NCI-H2196 (cell line): ENCODE results near the gene TNPO3.

Source experiments
- DNase-seq: peaks from one replicate; lab custom pipeline; 2025; ENCODE audit not compliant: unreplicated experiment; lab: John Stamatoyannopoulos, UW

The TNPO3 gene

DNA sequence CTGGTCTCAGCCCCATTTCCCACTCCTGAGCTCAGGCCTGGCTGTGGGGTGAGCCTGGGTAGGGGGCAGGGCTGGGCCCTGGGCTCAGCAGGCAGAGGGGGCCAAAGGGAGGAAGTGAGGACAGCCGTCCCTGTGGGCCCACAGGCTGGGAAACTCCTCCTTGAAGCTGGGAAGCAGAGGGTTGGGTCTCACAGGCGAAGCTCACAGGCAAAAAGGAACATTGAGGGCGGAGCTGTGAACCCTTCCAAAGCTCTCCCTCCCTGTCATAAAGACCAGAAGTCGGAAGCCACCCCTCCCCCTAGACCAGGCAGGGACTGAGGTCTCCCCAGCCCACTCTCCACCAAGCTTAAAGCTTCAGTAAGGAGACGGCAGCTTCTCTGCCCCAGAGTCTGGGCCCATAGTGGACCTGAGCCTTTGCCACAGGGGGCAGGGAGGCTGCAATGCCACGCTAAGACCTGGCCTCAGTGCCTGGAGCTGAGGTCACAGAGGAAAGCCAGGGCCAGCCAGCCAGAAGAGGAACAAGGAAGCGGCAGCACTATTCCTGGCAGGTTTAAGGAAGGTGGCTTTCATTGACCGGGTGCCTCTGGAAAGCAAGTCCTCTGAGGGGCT, 143.4 kb downstream of the TNPO3 start:
- no peak for DNase-seq

- DNase-seq: no peak
These were observed 144.4 kb downstream of the TNPO3 start, which contains the start of gene KCP for GRCh38 chr7:128910569-128910945. Gene KCP (minus strand): TSS chr7:128910709. CDS start chr7:128910676, 33 bp downstream.

DNA sequence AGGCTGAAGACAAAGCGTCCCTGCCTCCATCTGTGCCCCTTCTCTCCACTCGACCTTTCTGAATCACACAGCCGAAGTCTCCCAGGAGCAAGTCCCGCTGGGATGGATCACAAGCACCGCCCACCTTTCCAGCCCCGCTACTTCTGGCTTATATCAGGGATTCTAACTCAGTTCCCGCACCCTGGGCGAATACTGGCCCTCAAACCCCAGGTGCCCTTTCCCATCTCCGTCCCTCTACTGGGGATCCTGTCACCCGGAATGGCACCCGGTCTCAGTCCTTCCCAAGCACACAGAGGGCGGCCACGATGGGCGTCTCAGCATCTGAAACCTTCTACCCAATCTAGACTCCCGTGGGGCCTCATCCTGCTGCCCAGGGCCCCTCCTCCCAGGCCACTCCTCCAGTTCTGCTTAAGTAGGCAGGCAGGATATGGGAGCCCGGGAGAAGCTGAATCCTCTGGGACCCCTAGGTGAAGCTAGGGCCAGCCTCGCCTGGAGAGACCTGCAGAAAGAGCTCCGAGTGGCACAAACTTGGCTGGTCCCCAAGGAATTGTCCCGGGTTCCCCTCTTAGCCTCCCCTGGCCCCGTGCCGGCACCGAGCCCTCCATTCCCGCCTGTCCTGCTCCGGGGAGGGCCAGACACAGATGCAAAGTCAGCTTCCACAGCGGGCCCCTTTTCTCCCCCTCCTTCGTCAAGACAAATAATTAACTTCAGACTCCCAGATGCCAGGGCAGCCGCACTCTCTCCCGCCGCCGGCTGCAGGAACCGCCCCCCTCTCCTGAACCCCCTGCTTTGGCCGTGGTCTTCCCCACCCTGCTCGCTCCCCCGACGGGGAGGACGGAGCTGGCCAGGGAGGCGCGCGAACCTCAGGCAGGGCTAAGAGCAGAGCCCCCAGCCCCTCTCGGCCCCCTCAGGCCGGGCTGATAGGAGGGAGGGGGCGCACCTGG, 145.0 kb downstream of the TNPO3 start:
- DNase-seq: no peak

- DNase-seq: no peak
These were observed 145.9 kb downstream of the TNPO3 start for GRCh38 chr7:128908750-128909624.

DNA sequence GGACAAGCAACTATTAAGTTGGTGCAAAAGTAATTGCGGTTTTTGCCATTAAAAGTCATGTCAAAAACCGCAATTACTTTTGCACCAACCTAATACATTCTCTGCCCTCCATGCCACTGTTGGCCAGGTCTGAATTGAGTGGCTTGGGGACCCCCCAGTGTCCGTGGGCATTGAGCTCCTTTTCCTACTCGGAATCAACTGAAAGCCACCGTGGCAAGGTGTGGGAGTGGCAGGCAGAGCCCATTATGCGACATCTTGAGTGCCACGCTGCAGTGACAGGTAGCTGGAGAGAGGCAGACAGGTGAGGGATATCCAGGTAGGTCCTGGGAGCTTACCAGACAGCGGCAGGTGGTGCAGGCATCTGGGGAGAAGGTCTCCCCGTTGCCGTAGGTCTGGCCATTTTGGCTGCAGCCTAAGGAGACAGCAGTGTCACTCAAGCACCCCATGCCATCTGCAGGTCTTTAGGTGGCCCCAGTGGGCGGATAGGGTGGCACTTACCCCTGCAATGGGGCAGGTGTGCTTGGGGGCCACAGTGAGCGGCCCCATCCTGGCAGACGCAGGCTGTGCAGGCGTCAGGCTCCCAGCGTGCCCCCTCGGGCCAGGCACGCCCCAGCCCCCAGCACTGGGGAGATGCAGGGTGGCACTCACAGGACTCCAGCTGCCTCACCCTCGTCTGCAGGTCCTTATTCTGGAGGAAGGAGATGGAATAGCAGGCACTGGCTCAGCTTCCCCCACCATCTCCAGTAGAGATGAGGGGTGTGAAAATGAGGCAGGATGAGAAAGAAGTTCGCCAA, 147.9 kb downstream of the TNPO3 start:
- DNase-seq: no peak

DNA sequence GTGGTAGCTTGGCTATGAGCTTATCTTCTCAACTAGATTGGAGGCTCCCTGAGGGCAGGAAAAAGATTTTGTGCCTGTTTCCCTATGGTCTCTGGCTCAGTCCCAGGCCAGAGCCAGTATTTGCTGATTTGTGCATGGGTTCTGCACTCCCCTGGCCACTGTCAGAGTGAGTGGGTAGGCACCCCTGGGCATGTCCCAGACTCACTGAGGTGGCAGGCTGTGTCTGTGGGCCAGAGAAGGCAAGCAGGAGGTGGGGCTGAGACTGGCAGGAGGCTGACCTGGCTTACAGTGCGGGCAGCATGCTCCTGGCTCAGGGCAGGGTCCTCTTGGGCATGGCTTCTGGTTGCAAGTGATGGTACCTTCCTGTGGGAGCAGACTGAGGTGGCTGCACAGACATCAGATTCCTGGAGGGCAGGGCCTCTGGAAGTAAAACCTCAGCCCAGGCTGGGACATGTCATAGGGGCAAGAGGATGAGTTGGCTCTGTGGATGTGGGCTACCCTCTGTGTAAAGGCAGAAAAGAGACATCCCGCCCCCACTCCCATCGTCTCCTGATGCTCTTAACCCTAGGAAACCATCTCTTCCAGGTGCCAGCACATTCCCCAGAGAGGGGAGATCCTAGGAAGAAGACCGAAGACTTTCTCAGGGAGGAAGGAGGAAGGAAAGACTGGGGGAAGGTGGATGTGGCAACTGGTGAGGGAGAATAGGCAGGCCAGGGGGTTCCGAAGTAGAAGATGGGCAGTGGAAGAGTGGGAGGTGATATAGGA, 148.7 kb downstream of the TNPO3 start:
- DNase-seq: no peak

DNA sequence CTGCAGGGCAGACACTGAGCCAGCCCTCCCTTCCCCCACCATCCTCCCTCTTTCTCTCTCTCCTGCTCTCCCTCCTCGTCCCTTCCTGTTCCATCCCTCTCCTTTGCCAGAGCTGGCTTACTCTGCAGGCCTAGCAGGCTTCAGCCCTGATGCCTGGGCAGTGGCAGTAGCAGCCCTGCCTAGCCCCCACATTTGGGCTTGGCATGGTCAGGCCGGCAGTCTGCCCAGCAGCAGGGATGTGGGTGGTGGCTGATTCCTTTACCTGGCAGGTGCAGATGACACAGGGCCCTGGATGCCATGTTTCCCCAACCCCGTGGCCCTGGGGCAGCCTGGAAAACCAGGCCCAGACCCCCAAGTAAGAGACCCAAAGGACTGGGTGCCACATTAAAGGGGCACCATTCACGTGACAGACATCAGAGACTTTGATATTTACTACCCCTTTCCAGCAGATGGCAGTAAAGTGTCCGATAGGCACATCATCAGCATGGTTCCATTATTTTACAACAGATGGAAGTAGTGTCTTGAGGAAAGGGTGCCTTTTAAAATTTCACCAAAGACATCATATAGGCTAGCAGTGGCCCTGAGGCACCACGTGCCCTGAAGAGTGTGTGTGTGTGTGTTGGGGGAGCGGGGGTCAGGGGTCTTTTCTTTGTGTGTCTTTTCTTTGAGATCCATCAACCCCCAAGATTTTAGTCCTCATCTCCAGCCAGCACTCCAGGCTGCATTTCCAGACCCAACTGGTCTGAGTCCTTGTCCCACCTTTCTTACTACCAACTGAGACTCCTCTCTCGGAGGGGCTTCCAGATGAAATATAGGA, 150.3 kb downstream of the TNPO3 start:
- DNase-seq: peak; percentile 69
